ENCODE data around the gene BSN. TPM values are rescaled to one million over a fixed set of nuclear protein-coding genes. Genes with fewer than 3 reads are reported as not detected.
"Not testable (repeated sequence)": the region's sequence is repeated elsewhere in the genome, so short reads cannot be mapped to it uniquely, and the experiment has no call there.

Gene BSN
- total RNA-seq, 1 donor from 2014 or later = 0.46 TPM

DNA sequence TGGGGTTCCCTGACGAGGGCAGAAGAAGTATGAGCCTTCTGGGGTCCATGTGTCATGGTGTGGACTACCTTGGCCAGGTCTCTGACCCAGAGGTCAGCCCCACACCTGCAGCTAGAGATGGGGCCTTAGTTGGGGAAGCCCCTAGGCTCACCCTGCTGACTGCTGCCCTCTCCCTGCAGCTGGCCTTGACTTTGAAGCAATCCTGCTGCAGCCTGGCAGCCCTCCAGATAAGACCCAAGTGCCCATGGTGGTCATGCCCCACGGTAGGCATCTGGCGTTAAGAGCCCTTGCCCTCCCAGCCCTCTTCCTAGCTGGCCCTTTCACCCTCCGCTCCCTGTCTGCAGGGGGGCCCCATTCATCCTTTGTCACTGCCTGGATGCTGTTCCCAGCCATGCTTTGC lies 127.3 kb downstream of the BSN start:
- no peak overlapping the region for H3K4me3 ChIP-seq (ENCODE audit: low read depth, low read length)
- TF ChIP-seq, protein P1, sequence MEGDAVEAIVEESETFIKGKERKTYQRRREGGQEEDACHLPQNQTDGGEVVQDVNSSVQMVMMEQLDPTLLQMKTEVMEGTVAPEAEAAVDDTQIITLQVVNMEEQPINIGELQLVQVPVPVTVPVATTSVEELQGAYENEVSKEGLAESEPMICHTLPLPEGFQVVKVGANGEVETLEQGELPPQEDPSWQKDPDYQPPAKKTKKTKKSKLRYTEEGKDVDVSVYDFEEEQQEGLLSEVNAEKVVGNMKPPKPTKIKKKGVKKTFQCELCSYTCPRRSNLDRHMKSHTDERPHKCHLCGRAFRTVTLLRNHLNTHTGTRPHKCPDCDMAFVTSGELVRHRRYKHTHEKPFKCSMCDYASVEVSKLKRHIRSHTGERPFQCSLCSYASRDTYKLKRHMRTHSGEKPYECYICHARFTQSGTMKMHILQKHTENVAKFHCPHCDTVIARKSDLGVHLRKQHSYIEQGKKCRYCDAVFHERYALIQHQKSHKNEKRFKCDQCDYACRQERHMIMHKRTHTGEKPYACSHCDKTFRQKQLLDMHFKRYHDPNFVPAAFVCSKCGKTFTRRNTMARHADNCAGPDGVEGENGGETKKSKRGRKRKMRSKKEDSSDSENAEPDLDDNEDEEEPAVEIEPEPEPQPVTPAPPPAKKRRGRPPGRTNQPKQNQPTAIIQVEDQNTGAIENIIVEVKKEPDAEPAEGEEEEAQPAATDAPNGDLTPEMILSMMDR (conservative IDR thresholded peaks at IDR 0.05; ENCODE audit: low read depth, low read length) = no peak
- DNase-seq (ENCODE audit: low read depth) = no peak

DNA sequence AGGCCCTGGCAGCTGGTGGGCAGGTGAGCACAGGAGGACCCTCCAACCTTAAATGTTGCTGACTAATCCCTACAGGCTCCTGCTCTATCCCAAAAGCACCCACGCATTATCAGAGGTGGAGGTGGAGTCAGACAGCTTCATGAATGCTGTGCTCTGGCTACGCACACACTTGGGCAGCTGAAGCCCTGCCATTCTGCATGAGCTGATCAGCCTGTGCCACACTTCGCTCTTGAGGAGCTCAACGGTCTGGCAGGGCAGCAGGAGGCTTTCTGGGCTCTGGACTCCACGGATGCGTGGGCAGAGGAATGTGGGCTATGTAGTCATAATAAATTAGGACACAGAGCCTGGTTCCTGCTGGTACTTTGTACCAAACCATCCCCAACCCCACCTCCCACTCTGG lies 128.9 kb downstream of the BSN start:
- DNase-seq (ENCODE audit: low read depth) = no peak
- H3K4me3 ChIP-seq (ENCODE audit: low read depth, low read length) = no peak overlapping the region
- TF ChIP-seq, protein P1 (conservative IDR thresholded peaks at IDR 0.05; ENCODE audit: low read depth, low read length) = no peak

DNA sequence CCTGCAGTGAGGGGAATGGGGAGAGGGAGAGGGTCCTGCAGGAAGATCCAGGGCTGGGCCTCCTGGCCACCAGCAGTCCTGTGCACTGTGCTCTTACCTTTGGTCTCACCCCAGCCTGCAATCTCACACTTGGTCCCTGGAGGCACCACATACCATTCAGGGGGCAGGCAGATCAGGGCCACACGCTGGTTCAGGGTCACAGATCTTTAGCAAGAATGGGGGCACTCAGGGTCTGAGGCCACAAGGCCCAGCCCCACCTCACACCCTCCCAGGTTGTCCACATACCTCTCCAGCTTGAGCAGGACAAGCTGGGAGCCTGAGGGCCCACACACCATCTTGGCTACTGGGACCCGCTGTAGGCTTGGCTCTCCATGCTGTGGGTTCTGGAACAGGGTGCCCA lies 130.2 kb downstream of the BSN start:
- not testable (repeated sequence) for H3K4me3 ChIP-seq (ENCODE audit: low read depth, low read length)

DNA sequence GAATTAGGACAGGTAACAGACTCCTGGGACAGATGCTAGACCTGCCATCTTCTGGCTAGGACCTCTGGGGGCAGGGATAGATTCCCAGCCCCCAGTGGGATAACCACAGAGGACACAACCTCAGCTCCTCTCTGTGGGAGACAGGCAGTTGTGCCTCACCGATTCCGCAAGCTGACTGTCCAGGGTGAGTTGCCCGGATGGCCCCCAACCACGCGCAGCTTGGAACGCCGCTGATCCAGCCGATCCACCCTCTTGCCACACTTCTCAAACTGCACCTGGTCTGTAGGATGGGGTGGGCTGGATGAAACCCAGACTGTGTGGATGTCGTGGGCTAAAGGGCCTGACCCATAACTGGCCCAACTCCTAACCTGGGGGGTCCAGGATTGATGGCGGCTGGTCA lies 130.8 kb downstream of the BSN start:
- DNase-seq (ENCODE audit: low read depth); H3K4me3 ChIP-seq (ENCODE audit: low read depth, low read length): not testable (repeated sequence)

More for the DNA sequence above, 130.2 kb downstream of the BSN start:
- not testable (repeated sequence) for DNase-seq (ENCODE audit: low read depth)

DNA sequence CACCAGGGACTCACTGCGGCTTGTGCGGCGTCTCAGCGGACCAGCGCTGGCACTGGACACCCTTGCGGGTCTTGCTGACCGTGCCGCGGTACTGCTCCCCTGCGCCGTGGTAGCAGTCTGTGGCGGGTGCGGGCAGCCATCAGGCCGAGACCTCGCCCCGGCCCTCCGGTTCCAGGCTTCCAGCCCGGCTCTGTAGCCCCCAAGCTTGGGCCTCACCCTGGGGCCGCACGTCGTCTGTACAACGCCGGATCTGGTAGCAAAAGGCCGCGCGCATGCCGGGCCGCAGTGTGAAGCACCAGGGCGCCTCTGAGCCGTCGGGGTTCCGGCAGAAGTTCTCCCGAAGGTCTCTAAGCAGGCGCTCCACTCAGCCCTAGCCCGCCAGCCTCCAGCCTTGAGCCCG lies 131.6 kb downstream of the BSN start:
- H3K4me3 ChIP-seq (ENCODE audit: low read depth, low read length); DNase-seq (ENCODE audit: low read depth): not testable (repeated sequence)

DNA sequence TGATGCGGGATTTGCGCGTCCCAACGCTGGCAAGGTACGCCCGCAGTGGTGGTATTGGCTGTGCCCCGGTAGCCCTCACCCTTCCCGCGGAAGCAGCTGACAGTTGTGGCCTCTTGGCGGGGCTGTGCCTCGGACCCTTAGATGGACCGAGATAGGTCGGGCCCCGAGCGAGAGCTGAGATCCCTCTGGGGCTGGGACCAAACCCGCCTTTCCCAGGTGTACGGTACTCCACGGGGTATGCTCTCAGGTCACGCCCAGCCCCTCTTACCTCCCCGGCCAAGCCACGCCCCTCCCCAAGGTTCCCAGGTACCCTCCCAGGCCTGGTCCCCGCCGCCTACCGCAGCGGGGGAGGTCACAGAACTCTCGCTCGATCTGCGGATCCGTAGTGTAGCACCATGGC lies 132.1 kb downstream of the BSN start:
- peak overlapping the region; percentile 45 for H3K4me3 ChIP-seq (ENCODE audit: low read depth, low read length)
- not testable (repeated sequence) for DNase-seq (ENCODE audit: low read depth)

DNA sequence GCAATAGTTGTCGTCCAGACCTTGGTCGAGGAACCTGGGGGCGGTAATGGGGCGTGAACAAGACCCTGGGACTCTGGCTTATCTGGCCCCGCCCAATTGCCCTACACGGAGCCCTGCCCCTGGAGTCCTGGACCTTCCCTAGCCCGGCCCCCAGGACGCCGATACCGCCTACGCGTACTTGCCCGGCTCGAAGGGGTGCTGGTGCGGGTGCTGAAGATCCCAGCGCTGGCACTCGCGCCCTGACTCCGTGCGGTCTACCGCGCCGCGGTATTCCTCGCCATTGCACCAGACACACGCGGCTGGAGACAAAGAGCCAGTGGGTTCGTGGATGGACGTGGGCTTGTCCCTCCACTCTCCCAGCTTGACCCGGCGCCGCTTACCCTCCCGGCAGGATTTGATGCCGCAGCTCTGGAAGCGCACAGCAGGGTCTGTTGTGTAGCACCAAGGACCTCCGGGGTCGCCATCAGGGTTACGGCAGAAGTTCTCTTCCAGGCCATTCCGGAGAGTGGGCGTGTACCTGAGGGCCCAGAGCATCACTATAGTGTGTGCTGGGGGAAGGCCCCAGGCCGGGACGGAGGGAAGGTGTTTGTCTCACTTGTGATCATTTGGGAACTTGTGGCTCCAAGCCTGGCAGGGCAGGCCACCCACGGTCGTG lies 132.6 kb downstream of the BSN start:
- not testable (repeated sequence) for DNase-seq (ENCODE audit: low read depth)
- H3K4me3 ChIP-seq (ENCODE audit: low read depth, low read length) = peak overlapping the region; percentile 45

DNA sequence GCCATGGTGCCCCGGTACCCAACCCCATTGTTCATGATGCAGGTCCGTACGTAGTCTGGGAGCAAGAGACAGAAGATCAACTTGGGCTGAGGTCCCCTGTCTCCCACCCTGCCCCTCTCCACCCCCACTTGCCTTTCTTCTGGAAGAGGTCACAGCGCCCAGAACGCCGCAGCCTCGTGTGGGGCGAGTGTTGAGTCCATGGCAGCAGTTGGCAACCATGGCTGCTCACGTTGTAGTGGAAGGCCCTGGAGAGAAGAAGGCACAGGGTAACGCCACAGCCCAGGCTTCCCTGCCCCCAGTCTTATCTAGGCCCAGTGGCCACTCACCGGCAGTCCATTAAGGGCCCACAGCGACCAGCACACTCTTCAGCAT lies 133.1 kb downstream of the BSN start:
- DNase-seq (ENCODE audit: low read depth); H3K4me3 ChIP-seq (ENCODE audit: low read depth, low read length): not testable (repeated sequence)

DNA sequence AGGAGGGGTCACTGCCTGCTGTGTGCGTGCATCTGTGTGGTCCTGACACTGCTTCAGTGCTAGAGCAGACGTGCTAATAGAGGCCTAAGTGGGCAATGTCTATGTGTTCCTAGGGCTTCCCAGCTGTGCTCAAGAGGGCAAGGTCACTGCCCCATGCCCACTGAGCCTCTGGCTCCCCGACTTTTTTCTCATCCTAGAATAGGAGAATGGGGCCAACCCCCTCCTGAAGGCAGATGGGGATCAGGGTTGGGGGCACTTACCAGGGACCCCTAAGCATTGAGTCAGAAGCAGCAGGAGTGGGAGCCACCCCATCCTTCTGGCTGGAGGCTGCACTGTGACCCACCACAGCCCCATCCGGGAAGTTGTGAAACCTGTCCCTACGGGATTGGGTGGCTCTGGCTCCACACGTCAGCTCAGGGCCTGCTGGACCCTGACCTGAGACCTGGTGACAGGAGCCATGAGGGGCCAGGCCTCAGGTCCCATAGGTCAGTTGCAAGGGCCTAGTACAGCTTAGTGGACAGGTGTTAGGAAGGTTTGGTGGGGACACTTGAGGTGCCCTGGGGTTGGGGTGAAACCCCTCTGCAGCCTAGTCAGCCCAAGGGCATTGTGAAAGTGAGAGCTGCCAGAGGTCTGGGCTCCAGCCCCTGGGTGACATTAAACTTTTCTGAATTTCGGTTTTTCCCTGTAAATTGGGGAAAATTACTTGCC lies 134.2 kb downstream of the BSN start:
- H3K4me3 ChIP-seq (ENCODE audit: low read depth, low read length) = peak overlapping the region; percentile 96

GRCh38 chr3:49689046-49689907 lies 135.0 kb downstream of the BSN start, which contains the start of the genes MST1 and RNF123:
Gene MST1, minus strand, starts transcription at chr3:49689474. Its CDS starts 783 bp downstream, at chr3:49688691.
Gene RNF123, plus strand, starts transcription at chr3:49689557. Its CDS starts 1,609 bp downstream, at chr3:49691166.
- DNase-seq (ENCODE audit: low read depth) = no peak
- TF ChIP-seq, protein P1 (conservative IDR thresholded peaks at IDR 0.05; ENCODE audit: low read depth, low read length) = peak; percentile 38
- peak within 1 kb of the TSS; percentile 96 for H3K4me3 ChIP-seq (ENCODE audit: low read depth, low read length)

More for the DNA sequence above, 134.2 kb downstream of the BSN start:
- not testable (repeated sequence) for DNase-seq (ENCODE audit: low read depth)

GRCh38 chr3:49689908-49690624 lies 135.8 kb downstream of the BSN start:
- H3K4me3 ChIP-seq (ENCODE audit: low read depth, low read length) = peak overlapping the region; percentile 96
- DNase-seq (ENCODE audit: low read depth) = not testable (repeated sequence)

DNA sequence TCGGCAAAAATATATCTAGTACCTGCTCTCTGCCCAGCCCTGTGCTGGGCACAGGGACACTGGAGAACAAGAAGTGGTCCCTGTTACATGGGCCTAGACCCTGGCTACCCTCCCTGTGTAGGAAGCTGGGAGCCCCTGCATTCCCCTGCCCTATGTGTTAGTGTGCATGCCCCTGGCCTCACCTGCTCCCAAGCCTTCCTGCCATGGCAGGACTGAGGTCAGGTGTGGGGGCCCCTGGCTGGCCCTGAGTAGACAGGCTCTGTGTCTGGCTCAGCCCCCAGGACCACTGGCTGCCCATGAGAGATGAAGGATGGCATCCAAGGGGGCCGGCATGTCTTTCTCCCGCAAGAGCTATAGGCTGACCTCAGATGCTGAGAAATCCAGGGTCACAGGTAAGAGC lies 136.6 kb downstream of the BSN start:
- H3K4me3 ChIP-seq (ENCODE audit: low read depth, low read length); DNase-seq (ENCODE audit: low read depth): not testable (repeated sequence)

DNA sequence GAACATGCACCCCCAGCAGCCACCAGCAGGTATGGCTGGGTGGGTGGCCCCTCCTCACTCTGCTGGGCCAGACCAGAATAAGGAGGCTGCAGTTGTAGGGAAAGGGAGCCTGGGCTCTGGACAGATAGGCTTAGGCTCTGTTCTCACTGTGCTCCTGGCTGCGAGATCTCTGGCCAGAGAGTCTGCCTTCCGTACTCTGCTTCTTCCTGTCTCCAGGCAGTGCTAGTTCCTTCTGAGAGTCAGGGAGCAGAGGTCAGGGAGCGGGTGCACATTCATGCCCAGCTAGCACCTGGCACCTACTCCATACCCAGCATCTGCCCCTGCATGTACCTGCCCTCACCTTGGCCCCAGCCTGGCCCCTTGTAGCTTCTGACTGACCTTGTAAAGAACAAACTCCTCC lies 137.2 kb downstream of the BSN start:
- not testable (repeated sequence) for H3K4me3 ChIP-seq (ENCODE audit: low read depth, low read length); DNase-seq (ENCODE audit: low read depth)

DNA sequence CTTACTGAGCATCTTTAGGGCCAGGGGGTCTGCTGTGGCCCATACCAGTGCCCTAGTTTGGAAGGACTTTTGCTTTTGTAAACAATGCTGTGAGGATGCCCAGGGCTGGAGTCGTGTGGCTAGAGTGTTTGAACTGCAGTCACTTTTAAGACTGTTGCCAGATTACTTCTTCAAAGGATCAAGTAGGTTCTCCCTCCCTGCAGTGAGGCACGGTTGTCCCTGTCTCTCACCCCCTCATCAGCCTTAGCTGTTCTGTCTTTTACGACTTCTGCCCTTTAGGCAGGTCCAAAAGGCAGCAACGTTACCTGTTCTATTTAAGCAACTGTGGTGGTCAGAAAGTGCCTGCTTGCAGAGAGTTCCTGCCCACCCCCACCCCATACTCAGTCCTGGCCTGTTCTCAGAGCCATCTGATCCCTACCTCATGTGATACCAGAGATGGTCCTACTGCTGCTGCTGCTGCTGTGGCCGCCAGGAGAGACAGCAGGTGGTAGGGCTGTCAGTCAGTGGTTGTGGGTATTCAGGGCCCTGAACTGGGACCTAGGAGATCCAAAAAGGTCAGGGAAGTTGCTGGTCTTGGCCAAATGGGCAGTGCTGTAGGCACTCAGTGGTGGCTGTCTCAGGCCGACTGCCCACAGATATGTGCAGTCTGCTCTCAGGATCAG lies 140.3 kb downstream of the BSN start:
- not testable (repeated sequence) for DNase-seq (ENCODE audit: low read depth); H3K4me3 ChIP-seq (ENCODE audit: low read depth, low read length)

All from epithelial cell of proximal tubule (primary cell).